PC-3 (cell line): ENCODE results near the gene RNF26.

Experiments
- EZH2phosphoT487 ChIP-seq: fragments of 300-600 bp; sonication (generic); IDR thresholded peaks from 2 replicates; pipeline ENCODE4 v1.6.1; 2018; ENCODE audit warnings: mild to moderate bottlenecking, antibody characterized with exemption, low read length, borderline replicate concordance
- TF ChIP-seq, protein P1 (sequence below): fragments of 300-600 bp; sonication (generic); conservative IDR thresholded peaks from 2 replicates; pipeline ENCODE4 v1.5.1; 2017; ENCODE audit warnings: antibody characterized with exemption, low read depth, mild to moderate bottlenecking, low read length

DNA sequence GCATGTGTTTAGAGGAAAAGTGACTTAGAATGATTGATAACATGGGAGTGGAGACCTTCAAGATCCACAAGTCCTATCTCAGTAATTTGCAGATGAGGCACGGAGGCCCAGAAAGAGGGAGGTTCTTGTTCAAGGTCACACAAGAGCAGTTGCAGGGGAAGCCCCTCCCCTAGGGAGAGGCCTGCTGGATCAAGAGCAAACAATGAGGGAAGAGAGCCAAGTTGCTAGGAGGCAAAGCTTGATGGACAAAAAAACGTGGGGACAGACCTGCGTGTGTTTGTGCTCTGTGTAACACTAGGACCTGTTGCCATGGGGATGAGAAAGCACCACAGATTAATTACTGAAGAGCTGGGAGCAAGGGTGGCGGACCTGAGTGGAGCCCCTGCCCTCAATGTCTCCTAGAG is 18.5 kb downstream of the RNF26 start:
- TF ChIP-seq, protein P1, sequence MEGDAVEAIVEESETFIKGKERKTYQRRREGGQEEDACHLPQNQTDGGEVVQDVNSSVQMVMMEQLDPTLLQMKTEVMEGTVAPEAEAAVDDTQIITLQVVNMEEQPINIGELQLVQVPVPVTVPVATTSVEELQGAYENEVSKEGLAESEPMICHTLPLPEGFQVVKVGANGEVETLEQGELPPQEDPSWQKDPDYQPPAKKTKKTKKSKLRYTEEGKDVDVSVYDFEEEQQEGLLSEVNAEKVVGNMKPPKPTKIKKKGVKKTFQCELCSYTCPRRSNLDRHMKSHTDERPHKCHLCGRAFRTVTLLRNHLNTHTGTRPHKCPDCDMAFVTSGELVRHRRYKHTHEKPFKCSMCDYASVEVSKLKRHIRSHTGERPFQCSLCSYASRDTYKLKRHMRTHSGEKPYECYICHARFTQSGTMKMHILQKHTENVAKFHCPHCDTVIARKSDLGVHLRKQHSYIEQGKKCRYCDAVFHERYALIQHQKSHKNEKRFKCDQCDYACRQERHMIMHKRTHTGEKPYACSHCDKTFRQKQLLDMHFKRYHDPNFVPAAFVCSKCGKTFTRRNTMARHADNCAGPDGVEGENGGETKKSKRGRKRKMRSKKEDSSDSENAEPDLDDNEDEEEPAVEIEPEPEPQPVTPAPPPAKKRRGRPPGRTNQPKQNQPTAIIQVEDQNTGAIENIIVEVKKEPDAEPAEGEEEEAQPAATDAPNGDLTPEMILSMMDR, result no peak
- no peak for TF ChIP-seq EZH2phosphoT487
